GM21576 (cell line): ENCODE data around the gene HOXB1.
"Not testable (repeated sequence)": the region's sequence is repeated elsewhere in the genome, so short reads cannot be mapped to it uniquely, and the experiment has no call there.

Source experiments
- ATAC-seq: cut with Tn5 transposase; IDR thresholded peaks from one replicate; pipeline ENCODE4 v1.9.1; 2021; ENCODE audit warnings: mild to moderate bottlenecking, moderate library complexity; ENCODE audit not compliant: unreplicated experiment

Gene HOXB1

DNA sequence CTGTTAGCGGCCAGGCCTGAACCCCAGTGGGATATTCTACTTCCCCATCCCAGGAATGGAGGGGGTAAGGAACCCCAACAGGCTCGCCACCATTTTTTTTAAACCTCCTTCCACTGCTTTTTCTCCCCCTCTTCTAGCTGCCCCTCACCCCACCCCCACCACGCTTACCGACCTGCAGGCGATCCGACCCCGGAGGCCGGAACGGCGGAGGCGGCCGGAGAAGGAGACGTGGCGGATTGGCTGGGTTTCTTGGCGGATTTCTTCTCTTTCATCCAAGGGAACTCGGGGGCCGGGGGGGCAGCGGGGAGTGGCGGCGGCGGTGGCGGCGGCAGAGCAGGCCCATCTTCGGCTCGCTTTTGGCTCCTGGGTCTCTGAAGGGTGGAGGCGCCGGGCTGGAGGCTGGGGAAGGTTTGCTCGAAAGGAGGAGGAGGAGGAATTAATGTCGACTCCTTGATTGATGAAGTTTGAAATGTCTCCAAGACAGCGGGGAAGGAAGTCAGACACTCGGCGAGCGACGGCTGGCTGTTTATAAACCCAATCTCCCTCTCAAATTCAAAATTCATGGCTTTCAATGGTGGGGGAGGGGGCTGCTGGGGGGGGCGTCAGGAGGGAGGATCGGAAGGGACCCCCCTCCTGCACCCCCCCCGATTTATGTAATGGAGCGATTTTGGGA, 13.7 kb upstream of the HOXB1 start:
- no peak for ATAC-seq

DNA sequence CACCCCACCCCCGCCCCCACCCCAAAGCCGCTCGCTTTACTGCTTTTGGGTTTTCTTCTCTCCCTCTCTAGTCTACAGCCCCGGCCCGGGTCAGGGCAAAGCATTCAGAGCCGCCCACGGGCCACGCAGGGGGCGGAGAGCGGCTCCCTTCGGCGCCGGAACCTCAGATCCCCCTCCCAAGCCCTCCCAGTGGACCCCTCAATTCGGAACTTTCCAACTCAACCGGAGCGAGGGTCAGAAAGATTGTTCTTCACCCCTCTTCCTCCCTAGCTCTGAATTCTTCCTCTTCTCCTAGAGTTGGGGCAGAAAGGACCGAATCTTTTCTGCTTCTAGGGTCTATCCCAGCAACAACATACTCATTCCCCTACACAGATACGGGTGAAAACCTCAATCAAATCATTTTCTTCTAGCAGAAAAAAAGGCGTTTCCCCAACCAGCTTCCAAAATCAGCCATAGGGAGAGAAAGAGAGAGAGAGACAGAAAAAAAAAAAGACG, 13.1 kb upstream of the HOXB1 start:
- ATAC-seq: no peak

DNA sequence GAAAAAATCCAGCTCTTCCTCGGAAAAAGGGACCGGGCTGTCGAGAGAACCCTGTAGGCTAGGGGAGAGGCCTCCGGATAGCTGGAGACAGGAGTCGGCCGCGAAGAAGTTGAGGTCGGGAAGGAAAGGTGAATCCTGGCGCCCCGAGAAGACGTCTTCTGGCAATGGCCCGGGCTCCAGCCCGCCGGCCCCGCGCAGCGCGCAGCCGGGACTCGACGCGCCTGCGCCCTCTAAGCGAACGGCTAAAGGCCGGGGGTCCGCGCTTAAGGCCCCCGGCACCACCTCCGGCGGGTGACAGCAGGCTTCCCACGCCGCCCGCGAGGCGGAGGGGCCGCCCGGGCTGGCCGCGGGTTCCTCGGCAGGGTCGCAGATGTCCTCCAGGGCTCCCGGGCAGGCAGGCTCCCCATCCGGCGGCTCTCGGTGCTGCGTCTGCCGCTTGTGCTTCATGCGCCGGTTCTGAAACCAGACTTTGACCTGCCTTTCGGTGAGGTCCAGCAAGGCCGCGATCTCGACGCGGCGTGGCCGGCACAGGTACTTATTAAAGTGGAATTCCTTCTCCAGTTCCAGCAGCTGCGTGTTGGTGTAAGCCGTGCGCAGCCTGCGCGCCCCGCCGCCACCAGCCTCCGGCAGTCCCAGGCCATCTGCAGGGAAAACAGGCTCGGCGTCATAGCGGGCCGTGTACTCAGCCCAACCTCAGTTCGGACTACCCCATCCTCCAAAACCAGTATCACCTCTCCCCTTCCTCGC, 12.5 kb upstream of the HOXB1 start:
- no peak for ATAC-seq

DNA sequence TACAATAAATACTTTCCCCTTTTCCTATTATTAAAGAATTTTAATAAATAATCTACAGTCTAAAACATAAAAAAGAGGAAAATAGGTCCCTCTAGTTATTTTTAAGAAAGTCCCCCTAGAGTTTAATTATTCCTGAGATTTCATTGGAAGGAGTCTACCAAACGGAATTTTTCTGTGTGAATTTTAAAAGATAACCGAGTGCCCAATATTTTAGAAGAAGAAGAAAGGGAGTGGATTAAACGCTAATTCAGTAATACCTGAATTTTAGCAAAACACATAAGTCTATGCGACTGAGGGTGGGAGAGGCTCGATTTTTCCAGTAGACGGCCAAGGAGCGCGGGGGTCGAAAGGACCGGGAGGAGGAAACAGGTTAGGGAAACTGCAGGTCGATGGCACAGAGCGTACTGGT, 11.9 kb upstream of the HOXB1 start:
- no peak for ATAC-seq

DNA sequence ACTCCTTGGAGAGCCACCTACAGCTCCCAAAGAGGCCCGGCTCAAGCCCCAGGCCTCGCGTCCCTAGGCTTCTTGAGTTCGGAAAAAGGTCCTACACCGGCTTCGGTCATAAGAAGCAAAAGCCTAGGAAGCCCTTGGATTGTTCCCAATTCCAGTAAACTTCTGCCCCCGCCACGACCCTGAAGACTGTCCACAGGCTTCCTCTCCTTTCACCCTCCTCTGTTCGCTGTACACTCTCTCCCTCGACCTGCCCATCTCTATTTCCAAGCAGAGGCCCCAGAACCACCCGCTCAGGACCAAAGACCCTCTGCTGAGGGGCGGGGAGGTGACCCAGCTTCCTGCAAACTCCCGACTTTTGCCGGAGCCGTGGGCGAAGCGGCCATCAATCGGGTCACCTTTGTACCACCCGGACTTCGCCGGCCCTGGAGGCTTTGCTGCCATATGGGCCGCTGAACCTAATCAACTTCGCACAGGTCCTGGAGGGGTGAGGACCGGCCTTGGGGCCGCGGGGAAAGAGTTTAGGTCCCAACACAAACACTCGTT, 11.4 kb upstream of the HOXB1 start:
- ATAC-seq: no peak

DNA sequence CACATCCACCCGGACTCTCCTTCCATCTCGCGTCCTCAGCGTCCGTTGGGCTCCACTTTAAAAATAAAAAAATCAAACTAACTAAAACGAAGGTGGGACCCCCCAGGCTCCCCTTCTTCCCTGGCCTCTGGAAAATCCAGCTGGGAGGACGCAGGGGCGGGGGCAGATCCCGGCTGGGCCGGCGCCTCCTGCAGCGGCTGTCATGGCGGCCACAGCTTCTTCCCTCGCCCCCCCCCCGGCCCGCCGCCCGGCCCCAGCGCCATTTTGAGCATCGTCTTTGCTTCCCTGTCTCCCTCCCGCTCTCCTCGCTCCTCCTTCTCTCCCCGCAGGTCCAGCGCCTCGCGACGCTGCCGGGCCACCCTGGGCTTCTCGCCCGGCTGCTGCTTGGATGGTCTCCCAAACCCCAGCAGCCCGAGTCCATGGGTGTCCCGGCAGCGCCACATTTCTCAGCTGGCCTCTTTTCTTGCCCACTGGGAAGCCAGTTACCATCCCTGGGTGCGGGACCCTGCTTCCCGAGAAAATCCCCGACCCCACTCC, 10.8 kb upstream of the HOXB1 start:
- ATAC-seq: no peak

DNA sequence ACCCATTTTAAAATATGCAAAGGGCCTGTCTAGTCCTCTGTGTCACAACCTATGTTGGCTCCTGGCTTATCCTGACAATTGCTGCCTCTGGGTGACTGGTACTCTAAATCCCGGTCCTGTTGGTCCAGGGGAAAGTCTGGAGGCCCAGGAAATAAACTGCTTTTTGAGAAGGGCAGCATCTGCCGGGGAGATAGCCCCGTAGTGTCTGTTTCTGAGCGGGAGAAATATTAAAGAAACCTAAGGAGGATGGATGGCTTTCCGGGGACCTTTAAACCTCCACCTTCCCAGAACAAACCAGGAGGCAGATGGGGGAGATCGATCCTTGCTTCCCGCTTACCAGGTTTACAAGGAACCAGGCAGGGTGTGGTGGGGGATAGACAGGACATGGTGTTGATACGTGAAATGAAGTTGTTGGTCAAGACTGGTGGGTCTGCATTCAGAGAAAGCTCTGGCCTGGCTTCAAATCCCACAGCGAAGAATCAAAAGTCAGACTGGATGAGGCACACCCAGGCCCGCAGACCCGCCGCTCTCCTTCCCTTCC, 10.3 kb upstream of the HOXB1 start:
- no peak for ATAC-seq

DNA sequence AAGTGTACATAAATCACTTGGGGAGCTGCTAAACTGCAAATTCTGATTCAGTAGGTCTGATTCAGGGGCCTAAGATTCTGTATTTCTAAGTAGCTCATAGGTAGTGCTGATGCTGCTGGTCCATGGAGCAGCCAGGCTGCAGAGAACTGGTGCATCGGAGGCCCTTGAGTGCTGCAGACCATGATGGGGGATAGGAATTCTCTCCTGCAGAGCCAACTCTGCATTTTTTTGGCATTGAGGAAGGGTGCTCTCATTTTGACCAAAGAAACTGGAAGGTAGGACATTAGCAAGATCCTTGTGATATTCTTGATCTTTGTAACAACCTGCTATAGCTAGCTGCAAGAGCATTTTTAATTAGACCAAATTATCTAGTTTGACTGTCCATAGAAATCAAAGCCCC, 9.4 kb upstream of the HOXB1 start:
- ATAC-seq: no peak

DNA sequence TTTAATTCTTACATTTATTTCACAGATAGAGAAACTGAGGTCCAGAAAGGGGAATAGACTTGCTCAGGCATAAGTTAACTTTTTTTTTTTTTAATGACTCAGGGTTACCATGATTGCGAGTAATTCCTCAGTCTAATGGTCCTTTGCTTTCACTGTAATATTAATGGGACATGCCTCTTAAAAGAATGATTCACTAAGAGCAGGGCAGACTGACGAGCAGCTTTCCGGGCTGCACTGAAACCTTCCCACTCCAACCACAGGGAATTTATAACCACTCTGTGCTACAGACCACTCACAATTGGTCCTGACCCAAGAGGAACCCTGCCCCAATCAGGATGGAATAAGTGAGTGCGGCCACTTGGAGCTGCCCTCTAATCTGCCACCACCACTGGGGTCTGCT, 8.4 kb upstream of the HOXB1 start:
- no peak for ATAC-seq

DNA sequence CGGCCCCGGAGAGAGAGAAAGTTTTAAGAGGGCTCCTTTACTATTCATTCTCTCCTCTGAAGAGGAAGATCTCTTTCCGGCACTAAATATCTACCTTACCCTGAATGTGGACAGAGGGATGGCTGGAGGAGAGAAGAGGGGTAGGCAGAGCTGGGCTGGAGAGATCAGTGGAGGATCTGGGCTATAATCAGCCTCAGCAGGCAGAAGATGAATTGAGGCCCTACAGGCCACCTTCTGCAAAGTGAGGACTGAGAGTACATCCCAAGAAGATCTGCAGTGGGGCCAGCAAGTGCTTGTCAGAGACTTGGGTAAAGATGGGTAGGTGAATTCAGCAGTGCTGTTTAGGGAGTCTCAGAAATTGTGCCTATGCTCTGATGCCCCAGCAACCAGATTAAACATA, 6.5 kb upstream of the HOXB1 start:
- ATAC-seq: no peak

DNA sequence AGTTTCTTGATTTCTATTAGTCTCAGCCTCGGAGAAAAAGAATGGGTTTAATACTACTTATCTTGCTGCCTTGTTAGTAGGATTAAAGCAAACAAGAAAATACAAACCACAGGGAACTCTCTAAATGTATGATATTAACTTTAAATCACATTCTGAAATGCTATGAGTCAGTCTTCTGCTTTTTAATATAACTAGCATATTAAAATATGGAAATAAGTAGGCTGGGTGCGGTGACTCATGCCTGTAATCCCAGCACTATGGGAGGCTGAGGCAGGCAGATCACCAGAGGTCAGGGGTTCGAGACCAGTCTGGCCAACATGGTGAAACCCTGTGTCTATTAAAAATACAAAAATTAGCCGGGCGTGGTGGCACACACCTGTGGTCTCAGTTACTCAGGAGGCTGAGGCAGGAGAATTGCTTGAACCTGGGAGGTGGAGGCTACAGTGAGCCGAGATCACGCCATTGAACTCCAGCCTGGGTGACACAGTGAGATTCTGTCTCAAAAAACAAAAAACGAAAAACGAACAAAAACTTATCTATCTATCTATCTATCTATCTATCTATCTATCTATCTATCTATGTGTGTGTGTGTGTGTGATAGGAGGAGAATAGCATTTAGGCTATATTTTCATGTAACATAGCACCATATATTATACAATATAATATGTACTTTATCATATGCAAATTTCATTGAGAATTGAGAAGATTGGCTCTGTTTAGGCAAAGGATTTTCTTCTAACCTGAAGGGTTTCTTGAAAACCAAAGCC, 5.2 kb upstream of the HOXB1 start:
- not testable (repeated sequence) for ATAC-seq

DNA sequence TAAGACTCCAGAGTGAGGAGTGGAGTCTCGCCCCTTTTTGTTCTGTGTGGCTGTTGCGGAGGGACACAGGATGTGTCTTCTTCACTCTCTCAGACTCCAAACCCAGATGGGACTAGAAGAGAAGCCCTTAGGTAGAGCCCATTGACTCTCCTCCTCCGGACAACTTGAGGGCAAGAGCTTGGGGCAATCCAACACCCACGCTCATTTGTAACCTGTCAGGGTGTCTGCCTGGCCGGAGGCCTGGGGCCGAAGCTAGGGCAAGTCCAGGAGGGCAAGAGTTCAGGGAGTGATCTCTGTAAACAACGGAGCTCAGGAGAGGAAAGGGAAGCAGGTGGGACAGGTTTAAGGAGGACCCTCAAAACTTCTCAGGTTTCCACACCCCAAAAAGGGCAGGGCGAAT, 1.4 kb upstream of the HOXB1 start:
- no peak for ATAC-seq

DNA sequence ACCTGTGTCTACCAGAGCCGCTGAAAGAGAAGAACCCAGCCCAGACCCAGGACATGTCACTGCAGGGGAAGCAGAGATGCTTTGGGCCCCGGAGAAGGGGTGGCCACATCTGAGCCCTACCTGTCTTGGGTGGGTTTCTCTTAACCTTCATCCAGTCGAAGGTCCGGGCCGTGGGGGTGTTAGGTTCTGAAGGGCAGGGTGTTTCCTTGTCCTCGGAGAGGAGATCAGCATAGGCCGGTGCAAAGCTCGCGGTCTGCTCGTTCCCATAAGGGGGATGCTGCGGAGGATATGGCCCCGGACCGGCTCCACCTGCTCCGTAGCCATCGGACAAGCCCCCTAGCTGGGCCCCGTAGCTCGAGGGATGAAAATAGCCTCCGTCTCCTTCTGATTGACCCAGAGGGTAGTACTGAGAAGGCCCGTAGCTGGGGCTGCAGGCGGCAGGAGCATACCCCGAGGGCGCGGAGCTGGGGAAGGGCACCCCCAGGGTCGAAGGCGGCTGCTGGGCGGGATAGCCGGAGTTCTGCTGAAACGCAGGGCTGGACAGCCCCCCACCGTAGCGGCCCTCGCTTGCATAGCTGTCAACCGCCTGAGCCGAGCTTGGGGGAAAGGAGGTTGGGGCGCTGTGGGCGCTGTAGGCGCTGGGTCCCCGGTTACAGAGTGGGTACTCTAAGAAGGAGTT, 464 bp downstream of the HOXB1 start:
- ATAC-seq: no peak

DNA sequence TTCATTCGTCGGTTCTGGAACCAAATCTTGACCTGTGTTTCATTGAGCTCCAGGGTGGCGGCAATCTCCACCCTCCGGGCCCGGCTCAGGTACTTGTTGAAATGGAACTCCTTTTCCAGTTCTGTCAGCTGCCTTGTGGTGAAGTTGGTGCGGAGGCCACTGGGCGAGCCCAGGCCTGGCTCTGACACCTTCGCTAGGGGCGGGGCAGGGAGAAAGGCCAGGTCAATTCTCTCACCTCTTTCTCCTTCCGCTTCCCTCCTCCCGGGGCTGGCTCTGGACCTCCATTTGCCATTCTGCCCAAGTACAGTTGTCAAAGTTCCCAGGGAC, 1.2 kb downstream of the HOXB1 start:
- no peak for ATAC-seq

DNA sequence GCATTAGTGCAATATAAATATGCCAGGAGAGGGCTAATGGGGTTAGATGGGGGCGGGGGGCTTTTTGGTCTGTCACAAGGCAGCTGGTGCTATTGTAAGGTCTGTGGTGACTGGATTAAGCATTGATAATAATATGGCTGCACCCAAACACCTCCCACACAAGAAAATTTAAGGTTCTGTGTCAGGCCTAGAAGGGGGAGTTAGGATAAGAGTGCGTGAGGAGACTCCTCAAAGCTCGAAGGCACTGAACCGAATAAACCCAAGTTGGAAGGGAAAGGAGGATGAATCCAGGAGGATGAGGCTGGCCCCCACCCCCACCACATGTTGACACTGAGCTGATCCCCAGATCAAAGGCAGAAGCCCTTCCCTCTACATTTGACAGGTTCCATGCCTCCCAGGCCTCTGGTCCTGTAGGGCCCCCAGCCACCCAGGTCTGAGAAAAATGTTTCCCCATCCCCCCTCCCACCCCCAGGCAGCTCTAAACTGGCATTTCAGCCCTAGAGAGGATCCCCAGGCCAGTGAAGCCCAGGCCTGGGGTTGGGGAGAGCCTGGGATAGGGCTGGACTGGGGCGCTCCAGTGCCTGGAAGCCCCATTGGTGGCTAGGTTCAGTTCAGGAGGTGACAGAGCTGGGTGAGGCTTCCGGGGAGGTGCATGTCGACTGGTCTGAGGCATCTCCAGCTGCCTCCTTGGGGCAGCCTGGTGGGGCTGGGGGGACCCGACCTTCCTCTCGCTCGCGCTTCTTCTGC, 1.7 kb downstream of the HOXB1 start:
- ATAC-seq: no peak

DNA sequence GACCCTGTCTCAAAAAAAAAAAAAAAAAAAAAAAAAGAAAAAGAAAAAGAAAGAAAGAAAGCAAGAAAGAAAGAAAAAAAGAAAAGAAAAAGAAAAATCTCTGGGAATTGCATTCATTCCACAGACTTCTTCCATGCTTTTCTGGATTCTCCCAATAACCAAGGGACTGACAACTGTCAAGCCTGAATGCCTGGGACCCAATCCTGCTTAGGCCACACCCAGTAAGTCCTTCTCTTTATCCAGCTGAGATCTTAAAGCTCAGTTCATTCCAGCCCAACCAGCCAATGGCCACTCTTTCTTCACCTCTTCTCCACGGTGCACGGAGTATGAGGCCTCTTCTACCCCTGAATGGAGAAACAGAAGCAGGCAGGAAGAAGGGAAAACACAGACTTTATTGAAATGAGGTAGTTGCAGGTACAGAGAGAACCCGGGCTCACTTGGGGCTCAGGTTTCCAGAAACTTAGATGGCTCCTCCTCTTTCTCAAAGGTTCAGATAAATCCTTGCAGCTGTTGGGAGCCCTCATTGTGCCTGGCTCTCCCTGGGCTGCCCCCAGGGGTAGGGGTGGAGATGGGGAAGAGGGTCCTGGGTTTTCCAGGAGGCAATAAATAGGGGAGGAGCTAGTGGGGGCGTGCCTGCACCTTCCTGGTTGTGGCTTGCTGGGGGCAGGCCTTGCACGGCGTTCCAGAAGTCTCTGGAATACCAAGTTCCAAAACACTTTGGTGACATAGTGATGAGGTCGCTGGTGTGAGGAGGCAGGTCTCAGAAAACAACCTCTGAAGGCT, 2.5 kb downstream of the HOXB1 start:
- no peak for ATAC-seq

DNA sequence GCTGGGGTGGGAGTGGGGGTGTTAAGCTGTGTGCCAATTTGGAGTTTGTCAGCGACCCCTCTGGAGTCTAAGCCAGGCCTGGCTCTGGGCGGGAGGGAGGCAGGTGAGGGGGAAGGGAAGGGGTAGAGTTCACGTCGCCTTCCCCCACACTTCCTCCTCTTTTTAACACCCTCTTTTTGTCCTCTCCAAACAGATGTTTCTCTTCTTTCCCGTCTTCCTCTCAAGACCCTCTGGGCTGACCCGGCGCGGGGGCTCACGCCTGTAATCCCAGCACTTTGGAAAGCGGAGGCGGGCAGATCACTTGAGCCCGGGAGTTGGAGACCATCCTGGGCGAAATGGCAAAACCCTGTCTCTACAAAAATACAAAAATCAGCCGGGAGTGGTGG, 3.3 kb downstream of the HOXB1 start:
- no peak for ATAC-seq

DNA sequence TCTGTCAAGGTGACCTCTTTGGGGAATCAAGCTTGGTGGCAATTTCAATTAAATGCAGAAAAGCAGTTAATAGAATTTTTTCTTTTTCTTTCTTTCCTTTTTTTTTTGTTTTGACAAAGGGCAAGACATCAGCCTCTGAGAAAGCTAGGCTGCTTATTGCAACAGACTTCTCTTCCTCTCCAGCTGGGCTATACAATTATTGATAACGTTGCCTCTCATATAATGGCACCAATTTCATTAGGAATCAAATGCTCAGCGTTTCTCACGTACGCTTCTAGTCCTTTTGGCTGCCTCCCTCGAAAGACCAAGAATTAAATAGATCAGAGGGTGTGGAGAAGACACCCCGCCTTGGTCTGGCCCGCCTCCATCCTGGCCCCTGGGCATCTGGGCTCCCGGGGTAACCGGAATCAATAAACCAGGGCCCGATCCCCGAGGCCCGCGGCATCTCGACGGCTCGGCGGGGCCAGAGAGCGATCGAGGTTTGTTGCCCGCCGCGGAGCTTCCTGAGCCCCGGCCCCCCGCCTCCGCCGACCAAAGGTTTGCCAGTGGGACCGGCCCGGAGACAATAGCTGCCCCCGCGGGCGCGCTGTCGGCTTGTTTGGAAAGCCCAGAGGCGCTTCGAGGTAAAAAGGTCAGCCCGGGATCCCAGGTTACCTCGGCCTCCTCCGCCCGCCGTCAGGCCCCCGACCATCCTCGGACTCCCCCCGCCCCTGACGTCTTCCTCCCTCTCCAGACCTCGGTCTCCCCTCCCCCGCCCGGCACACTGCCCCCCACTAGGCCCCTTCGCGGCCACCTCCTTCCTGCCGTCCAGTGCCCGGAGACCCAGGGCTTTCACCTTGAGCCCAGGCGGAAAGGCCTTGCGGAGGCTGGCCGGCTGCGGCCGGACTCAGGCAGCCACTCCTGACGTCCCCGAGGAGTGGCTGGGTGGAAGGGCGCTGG, 3.9 kb downstream of the HOXB1 start:
- ATAC-seq: no peak
